HG03280 (cell line): Measurements from ENCODE around the gene PLOD3.

Experiments
- ATAC-seq: cut with Tn5 transposase; IDR thresholded peaks from one replicate; pipeline ENCODE4 v1.9.1; 2021; ENCODE audit warnings: mild to moderate bottlenecking, moderate library complexity; ENCODE audit not compliant: unreplicated experiment

Gene PLOD3

DNA sequence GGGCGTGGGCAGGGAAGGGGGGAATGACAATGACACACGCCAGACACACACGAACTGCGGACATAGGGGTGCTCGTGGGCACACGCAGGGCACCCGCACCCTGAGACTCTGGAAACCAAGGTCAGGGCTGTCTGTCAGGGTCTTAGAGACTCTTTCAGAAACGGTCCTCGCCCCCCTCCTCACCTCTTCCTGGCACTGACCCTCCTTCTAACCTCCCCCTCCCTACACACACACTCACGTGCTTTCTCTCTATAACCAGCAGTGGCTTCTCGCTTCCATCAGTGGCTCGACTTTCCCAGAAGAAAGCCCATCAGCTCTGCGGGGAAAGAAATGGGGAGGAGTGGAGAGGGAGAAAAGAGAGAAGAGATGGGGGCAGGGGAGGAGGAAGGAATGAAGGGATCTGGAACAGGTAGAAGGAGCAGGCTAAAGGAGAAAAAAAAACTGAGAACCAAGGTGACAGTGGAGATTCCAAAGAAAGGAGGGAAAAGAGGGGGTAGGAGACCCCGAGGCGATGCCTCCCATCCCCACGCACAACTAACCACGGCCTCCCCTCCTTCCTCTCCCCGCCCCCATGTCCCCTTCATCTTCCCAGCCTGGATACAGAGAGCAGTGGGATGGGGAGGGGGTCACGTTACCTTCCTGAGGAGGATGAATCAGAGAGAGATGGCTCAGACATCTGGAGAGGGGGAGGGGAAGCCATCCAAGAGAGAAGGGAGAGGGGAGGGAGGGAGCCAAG lies 50.3 kb downstream of the PLOD3 start:
- ATAC-seq: no peak

DNA sequence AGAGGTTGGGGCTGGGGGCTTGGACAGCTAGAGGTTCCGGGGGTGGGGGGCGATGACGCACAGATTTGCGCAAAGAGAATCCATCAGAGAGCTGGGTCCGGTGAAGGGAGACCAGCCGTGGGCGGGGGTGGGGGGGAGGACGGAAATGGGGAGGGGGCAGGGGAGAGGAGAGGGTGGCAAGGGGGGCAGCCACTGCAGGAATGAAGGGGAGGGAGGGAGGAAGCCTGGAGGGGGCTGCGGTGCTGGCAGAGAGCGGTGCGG lies 50.8 kb downstream of the PLOD3 start:
- no peak for ATAC-seq

DNA sequence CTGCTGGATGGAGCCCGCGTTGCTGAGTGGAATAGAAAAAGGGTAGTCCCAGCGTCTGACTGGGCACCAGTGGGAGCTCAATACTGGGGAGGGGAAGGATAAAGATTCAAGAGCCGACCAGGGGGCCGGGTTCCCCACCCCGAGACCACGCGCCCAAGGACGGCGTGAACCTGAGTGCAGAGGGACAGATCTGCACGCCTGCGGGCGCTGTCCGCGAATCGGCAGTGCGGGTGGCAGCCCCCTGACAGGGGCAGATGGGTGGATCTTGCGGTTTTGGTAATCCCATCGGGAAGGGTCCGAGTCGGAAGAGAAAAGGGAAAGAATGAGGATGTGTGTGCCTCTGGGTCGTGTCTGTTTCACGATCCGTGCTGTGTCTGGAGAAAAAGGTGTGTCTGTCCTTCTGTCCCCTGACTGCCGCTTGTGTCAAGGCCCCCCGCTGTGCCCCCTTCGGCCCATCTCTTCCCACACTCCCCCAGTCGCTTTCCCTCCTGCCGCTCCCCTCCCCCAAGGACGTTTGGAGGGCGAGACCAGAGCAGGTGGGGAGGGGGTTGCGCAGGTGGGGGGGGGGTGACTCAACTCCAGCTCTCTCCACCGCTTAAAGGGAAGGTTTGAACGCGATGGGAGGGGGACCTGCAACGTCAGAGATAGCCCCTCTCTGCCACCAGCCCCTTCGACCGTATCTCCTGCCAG lies 51.3 kb downstream of the PLOD3 start:
- no peak for ATAC-seq

DNA sequence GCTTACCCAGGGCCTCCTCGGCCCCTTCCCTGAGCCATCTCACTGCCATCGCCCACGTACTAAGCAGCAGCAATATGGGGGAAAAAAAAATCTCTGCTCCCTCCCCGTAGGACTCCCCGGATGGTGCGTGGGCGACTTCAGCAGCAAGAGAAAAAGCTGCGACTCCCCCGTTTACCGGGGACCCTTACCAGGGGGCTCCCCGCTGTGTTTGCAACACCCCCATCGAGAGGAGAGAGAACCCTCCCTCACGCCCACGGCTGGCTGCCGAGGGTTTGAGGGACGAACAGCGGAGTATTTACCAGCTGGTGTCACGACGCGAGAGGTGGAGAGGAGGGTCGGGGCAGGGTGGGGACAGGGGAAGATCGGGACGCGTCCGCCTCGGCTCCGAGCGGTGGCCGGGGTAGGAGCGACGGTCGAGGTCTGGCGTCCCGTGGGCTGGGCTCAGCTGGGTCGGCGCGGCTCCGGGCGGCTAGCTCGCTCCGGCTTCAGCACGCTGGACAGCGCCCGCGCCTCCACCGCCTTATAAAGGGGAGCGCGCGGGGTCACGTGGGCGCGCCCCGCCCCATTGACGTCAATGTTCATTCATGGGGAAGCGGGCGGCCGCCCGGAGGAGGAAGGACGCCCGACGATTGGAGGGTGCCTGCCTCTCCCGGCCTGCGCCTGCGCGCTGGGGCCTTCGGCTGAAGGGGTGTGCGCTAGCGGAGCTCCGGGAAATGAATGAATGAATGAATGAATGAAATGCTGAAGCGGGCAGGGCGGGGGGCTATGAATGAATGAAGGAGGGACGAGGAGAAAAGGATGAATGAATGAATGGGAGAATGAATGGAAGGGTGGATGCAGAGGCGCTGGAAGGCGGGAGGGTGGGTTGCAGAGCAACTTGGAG lies 52.1 kb downstream of the PLOD3 start, which contains the start of gene VGF:
Gene VGF, minus strand, starts transcription at position 495 of the 883 bp plus-strand sequence. CDS start 726 bp downstream, outside the sequence.
- ATAC-seq: peak; percentile 84

DNA sequence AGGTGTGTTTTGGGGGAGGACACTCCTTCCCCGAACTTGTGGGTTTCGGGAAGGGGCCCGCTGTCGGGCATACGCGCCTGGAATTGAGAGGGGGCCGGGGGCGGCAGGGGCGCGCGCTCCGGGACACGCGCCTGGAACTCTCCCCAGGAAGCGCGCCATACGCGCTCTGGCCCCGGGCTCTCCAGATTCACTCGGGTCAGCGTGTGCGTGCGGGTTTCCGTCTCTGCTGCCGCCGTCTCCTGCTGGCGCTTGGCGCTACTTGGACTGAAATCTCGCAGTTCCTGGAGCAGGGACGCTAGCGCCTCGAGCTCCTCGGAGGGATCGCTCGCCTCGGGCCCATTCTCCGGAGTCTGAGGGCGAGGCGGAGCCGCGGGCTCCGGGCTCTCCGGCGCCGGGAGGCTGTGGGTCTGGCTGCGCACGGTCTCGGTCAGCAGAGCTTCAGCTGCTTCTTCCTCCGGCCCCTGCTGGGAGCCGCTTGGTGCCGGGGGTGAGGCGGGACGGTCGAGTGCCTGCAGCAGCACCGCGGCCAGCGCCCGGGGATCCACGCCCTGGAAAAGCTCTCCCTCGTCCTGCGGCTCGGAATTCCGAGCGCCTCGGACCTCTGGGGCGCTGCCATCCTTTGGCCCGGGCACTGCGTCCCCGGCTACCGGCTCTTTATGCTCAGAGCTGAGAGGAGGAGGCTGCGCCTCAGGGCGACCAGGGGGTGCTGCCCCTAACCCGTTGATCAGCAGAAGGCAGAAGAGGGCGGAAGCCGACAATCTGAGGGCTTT lies 53.1 kb downstream of the PLOD3 start:
- ATAC-seq: no peak

DNA sequence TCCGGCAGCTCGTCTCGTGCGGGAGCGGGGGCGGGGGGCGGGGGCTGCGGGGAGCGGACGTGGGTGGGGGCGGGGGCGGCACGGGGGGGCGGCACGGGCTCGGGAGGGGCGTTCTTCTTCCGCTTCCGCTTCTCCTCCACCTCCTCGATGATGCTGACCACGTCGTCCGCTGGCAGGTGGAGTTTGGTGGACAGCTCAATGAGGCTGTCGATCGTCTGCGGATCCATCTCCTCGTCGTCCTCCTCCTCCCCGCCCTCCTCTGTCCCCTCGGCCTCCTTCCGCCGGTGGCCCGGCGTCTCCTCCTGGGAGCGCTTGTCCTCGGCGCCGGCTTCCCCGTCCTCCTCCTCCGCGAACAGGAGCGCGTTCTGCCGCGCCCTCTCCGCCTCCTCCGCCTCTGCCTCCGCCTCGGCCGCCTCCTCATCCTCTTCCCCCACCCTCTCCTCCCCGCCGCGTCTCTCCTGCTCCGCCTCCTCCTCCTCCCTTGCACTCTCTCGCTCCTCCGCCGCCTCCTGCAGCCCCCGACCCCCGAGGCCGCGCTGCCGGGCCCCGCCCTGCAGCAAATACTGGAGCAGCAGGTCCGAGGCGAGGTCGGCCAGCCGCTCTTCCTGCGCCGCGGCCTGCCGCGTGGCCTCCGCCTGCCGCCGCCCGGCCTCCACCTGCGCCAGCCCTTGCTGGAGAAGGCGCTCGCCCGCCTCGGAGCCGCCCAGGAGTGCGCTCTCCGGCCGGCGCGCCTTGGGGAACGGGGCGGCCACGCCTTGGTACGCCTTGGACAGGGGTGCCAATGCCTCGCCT lies 53.9 kb downstream of the PLOD3 start:
- ATAC-seq: no peak

DNA sequence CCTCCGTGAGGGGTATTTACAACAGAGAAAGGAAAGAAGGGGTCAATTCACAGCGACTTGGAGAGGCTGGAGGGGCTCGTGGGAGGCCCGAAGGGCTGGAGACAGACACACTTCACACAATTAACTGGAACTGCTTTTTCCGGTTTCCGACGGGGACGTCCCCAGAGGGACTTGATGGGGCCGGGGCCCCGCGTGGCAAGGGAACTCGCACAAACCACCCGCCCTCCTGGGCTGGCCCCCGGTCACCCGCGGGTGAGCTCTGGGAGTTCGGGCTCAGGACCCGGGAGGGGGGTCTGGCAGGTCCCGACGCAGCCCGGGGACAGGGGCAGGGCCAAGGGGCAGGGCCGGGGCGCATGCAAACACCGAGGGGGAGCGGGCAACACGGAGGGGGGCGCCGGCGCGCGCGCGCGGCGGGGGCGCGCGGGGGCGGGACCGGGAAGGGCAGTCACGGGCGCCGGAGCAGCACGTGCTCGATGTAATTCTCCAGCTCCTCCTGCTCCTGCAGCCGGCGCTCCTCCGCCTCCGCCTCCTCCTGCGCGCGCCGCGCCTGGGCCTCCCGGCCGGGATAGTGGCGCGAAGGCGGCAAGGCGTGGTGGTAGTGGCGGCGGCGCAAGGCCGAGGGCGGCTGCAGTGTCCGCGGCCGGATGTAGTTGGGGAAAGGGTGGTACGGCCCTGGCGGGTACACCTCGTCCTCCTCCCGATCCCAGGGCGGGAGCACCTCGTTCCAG lies 54.7 kb downstream of the PLOD3 start:
- ATAC-seq: no peak

DNA sequence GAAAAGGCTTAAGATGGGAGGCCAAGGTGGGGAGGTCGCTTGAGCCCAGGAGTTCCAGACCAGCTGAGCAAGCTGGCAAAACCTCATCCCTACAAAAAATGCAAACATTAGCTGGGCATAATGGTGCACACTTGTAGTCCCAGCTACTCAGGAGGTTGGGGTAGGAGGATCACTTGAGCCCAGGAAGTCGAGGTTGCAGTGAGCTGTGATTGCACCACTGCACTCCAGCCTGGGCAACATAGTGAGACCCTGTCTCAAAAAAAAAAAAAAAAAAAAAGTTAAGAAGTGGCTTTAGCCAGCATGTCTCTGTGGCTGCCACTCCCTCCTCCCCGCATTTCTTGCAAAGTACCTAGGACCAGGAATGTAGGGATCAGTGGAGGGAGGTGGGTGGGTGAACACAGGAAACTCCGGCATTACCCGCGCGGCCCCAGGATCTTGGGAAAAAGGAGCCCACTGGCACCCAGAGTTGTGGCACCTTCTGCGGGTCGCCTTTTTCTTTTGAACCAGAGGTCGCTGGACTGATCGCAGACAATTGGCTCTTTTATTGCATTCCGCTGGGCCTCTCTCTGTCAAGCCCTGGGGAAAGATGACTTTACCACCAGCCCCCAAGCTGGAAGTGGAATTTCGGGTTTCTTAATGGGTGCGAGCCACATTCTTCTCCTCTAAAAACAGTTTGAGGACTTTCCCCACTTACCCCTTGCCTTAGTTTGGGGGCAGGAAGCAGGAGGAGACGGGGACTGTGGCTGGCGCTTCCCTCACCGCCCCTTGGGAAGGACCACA lies 55.5 kb downstream of the PLOD3 start:
- no peak for ATAC-seq

DNA sequence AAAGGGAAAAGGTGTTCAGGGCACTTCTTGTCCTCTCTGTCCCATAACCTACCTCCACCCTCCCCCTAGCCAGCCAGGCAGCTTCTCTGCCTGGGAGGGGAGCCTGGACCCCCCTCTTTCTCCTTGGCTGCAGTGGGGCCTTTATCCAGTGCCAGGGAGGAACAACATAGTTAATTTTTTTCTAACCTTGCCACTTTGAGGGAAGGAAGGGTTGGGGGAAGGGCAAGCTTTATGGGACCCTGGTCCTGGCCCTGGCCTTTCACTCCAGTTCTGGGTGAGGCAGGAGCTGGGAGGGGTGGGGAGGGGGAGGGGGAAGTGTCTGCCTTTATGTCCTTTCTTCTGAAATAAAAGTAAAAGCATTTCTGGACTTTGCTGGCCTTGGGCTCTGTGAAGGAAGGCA lies 56.5 kb downstream of the PLOD3 start:
- no peak for ATAC-seq

DNA sequence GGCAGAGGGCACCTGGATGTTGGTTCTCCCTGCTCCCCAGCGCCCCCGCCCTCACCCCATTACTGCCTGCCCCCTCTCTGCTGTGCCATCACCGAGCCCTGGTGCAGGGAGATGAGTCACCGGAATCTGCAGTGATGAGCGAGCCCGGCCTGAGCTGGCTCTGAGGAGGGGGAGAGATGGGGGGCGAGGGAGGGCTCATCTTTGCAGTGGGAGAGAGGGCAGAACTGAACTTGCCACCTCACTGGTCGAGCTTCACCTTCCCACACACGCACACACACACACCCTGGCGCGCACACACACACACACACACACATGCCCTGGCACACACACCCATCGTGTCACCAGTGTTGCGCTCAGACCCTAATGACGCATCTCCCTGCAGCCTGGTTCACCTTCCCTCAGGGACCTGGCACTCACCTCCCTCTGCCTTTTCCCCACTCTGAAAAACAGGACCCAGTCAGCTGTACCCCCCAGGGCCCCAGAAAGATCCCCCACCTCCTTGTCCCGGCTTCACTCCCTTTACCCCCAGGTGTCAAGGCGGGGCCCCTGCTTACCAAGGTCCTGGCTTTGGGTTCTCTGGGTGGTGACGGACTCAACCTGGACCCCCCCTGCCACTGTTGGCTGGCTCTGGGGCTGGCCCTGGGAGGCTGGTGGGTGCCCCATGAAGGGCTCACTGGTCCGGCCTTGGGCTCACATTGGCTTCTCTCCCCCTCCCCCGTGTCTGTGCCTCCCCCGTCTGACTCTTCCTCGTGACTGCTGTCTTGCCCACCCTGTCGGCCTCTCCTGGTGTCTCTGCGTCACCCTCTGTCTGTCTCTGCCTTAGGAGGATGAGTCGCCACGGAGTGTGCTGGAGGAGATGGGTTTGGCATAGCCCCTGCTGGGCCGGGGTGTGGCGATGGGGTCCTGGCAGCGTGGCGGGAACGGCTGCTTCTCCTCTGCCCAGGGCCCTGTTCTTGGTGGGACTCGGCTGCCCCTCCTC lies 57.4 kb downstream of the PLOD3 start:
- ATAC-seq: no peak

DNA sequence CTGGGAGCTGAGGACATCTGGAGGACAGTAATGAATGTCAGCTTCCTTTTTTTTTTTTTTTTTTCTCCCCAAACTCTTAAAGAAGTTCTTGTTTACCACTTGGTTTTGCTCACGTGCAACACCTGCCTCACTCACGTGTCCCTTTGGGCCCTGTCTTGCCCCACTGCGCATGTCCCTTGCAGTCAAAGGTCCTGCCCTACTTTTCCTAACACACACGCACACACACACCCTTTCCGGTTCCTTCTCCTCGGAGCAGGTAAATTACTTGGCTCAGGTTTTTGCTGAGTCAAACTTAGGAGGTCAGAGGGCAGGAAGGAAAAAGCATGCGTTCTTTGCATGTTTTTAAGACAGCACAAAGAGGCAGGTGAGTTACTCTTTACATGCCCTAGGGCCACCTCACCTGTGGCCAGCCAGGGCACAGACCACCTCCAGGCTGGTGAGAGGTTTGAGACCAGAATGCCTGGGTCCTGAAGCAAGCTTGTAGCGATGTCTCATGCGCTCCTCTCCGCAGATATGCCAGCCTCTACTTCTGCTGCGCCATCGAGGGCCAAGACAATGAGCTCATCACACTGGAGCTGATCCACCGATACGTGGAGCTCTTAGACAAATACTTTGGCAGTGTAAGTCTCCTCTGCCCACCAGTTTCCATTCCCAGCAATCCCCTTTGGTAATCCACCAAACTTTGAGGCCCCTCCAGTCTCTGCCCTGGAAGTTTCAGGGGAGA lies 60.4 kb downstream of the PLOD3 start:
- no peak for ATAC-seq

DNA sequence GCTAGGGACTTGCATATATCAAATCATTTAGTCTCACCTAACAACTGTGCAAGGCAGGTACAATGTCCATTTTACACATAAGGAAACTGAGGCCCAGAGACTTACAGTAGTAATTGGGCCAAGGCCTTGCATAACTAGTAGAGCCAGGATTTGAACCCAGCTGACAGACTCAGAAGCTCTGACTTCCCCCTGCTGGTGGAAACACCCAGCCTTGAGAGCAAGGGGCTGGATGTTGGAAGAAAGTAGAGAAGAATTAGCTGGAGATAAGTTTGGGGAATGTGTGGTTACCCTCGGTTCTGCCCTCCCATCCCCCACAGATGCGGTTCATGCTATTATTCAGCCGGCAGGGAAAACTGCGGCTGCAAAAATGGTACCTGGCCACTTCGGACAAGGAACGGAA lies 61.1 kb downstream of the PLOD3 start:
- no peak for ATAC-seq
